Measurements from ENCODE around the gene SVBP.
"Not testable (repeated sequence)": the region's sequence is repeated elsewhere in the genome, so short reads cannot be mapped to it uniquely, and the experiment has no call there.

SVBP gene

DNA sequence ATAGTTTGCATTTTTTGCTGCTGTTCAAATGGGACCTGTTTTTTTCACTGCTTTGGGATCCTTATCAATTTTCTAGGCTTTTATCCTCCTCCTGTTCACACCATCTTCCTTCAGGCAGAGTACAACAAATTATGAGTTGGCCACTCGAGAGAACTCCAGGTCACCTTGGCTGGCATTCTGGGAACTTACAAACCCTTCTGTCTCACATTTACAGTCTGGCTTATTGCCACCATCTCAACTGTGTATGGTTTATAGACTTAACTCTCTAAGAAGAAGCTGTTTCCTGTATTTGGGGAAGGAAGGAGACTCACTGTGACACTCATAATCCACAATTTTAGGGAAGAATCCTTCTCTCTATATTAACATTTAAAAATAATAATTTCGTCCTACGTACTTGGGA, 23.8 kb upstream of the SVBP start:
- DNase-seq, result no peak

DNA sequence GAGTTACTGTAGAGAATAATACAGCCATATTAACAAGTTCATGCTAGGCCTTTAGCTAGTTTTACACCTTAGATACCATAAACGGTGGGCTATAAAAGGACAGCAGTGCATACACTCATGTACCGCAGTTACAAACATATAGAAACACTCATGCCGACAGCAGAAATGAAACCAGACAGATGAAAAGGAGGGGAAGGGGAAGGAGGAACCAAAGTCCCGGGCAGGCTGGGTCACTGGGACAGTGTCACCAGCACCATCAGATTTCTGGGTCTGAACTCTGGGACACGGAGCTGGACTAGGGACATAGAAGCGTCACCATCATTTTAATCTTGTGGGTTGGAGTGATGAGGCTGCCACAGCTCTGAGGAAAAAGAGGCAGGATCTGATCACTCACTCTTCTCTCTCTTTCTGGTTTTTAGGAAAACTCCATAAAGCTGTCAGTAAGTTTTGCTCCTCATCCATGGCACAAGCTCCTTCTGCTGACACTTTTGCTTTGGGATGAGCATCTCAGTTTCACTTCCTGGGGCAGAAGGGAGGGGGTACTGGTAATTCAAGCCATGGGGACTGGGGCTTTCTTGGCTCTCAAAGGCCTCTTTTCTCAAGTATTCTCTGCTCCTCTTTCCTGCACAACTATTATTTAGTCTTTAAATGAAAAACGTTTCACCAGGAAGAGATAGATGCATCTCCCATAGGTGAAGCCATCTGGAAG, 21.4 kb upstream of the SVBP start:
- no peak for DNase-seq

DNA sequence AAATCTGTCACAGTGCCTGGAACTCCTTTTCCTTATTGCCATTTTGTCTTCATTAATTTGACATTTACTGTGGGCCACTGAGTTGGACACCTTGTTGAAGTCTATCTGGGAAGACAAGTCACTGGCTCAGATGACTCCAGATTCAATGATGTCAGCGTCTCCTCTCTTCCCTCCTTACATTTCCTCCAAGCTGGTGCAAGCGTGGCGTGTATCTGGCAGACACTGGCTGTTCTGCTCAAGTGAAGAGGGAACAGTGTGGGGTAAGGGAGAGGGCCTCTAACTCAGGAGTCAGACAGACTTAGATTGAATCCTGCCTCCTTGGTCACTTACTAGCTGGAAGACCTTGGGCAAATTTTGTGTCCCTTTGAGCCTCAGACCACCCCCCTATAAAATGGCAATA, 20.5 kb upstream of the SVBP start:
- DNase-seq, result no peak

DNA sequence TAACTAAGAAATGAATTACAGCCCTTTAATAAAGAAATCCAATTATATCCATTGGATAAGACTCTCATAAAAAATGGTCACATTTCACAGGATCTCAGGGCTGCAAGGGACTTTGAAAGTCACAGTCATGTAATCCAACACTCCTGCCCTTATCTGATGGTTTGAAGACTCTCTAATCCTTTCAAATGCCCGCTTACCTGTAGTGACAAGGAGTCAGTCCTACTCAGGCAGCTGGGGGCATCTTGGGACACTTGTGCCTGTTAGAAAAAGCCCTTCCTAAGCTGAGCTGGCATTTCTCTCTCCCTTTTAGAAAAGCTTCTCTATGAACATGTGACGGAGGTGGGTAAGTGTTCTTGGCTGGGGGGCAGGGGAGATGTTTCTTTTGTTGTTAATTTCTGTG, 18.2 kb upstream of the SVBP start:
- no peak for DNase-seq

DNA sequence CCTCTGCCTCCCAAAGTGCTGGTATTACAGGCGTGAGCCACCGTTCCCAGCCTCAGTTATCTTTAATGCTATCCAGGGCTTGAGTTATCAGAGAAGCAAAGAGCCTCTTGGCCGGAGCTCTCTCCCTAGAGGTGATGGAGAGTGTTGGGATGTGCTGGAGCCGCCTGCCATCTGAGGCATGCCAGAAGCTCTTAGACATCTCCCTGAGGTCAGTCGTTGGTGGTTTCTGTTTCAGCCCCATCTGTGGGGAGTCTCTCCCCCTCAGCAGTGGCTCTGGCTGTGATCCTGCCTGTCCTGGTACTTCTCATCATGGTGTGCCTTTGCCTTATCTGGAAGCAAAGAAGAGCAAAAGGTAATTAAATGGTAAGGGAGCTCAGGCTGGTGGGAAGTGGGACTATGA, 17.6 kb upstream of the SVBP start:
- DNase-seq, result no peak

DNA sequence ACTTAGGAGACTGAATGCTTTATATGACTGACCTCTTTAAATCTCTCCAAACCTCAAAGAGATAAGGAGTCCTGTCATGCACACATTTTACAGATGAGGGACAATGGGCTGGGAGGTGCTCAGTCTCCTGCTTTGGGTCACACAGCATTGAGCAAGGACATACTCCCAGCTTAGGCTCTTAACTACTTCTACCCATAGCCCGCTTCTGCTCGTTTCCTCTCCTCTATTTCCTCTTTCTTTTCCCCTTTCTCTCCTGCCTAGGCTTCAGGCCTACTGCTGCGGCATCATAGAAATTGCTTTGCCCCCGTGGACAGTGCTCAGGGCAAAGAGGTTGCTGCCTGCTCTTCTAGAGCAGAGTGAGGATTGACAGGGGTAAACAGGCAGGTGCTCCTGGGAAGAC, 16.8 kb upstream of the SVBP start:
- DNase-seq, result no peak

DNA sequence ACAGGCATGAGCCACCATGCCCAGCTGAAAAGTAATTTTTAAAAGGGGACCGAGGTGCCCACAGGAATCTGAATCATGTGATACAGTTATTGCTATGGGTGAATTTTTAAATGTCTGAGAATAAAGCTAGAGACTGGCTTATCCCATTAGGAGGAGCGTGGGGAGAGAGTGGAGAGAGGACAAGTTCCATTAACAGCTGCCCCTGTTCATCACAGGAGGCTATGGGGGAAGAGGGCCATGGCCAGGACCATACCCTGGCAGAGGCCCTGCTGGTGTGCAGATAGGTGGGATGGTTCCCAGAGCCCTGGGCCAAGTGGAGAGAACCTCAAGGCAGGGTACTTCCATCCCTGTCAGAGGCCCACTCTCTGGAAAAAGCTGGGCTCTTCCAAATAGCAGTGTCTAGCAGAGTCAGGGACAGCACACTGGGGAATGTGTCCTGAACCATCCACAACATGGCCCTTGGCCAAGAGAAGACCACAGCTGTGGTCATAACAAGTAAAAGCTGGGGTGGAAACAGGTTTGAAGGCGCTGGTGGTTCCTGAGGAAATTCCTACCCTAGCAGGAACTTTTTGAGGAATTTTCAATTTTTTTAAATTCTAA, 15.5 kb upstream of the SVBP start:
- DNase-seq, result no peak

DNA sequence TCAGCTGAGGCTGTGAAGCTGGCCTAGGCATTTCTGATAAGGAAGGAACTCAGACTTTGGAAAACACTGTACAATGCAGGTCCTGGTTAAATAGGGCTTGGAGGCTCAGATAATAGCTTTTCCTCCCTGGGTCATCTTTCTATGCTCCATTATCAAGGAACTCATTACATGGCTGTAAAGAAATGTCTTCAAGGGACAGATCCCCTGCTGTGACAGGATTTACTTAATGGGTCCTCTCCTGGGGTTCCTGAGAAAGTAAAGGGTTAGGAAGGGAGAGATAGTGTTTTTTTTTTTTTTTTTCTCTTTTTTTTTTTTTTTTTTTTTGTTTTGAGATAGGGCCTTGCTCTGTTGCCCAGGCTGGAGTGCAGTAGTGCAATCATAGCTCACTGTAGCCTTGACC, 14.1 kb upstream of the SVBP start:
- DNase-seq, result no peak

DNA sequence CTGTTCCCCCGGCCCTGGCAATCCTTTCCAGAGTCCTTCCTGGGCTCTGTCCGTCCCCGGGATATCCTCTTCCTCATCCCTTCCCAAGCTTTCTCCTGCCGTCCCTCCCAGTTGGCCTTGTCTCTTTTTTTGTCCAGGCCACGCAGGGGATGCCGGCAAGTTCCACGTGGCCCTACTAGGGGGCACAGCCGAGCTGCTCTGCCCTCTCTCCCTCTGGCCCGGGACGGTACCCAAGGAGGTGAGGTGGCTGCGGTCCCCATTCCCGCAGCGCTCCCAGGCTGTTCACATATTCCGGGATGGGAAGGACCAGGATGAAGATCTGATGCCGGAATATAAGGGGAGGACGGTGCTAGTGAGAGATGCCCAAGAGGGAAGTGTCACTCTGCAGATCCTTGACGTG, 13.4 kb upstream of the SVBP start:
- no peak for DNase-seq

DNA sequence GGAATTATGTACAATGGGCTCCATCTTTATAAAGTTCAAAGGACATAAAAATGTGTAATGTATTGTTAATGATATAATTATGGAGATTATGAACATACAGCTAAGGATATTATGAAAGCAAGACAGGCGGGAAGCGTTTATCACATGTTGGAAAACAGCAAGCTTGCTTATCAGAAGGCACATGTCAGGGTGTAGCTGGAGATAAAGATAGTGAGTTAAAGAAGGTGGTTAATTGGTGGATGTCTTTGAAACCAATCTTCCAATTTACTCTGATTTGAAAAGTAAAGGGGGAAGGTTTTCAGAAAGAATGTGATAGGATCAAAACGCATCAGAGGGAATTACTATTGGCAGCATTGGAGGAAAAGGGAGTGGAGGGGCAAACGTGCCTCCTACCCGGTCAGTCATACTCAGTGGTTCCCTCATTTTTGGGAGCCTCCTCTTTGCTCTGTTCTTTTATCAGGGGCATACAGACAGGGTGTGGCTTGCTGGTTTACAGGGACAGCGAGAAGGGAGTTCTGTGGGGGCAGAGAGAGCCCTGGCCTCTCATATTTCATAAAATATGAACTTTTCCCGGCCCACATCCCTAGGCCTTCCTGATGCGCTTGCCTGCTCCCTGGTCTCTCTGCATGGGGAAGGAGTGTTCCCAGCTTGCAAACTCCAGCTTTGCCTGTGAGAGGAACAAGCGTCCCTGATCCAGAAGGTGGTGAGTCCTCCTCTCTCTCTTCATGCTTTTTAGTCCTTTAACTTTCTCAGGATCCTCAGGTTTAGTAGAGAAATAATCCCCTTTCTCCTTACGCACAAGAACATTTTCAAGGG, 8.0 kb upstream of the SVBP start:
- no peak for DNase-seq

DNA sequence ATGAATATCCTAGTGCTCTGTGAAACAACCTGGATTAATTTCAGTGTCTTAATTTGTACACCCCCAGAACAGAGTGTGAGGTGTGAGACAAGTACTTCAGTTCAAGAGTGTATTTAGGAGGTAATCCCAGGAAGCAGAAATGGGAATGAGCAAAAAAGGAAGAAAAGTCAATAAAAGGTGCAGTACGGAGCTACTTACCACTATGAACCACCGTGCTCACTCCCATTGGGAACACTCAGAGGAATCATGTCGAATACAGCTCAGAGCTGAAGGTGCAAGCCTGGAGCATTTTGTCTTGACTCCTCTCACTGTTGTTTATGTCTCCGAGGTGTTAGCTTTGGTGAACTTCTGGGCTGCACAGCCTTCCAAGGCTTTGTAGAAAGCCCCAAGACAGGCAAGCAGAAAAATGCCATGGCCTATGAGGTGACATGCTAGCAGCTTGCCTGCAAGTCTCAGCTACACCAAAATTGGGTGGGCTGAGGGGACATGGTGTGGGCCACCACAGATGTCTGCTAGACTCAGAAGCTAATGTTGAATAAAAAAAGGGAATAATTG, 7.4 kb upstream of the SVBP start:
- DNase-seq, result no peak

DNA sequence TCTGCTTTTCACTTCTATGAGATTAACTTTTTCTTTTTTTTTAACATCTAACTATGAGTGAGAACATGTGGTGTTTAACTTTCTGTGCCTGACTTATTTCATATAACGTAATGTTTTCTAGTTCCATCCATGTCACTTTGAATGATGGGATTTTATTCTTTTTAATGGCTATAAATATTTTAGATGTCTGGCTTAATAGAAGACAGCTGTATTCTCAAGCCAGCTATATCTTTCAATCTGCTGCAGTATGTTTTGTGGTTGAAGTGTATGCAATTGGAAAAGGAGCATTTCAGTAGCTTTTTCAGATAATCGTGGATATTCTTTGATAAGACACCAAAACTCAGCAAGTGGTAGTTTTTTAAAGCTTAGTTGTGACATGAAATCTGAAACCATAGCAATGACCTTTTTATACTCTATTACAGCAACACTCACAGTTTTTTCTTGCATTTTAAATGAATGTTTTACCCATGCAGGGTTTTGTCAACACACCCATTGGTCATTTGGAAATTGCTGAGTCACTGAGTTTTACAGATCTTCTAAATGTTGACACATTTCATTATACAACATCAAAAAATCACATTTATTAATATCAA, 5.7 kb upstream of the SVBP start:
- DNase-seq, result peak; percentile 26

DNA sequence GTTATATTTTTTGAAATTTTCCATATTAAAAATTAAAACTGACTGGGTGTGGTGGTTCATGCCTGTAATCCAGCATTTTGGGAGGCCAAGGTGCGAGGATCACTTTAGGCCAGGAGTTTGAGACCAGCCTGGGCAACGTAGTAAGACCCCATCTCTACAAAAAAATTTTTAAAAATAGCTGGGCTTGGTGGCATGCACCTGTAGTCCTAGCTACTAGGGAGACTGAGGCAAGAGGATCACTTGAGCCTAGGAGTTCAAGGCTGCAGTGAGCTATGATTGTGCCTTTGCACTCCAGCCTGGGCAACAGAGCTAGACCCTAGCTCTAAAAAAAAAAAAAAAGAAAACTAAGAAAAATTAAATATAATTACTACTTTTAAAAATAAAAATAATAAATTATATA, 4.5 kb upstream of the SVBP start:
- no peak for DNase-seq

DNA sequence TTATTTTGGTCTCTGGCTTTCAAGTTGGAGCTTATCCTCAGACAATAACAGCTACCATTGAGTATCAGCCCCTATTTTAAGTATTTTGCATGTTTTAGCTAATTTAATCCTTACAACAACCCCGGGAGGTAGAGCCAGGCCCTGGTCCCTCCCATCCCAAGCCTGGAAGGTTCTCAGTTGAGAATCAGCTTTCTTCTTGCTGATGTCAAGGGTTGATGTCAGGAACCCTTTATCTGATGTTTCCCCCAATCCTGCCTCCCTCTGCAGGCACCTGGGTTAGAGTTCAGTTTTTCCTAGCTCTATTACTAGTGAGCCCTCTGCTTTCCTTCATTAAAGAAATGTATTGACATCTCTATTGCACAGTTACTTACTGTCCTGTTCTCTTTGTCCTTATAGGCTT, 3.6 kb upstream of the SVBP start:
- DNase-seq, result no peak

DNA sequence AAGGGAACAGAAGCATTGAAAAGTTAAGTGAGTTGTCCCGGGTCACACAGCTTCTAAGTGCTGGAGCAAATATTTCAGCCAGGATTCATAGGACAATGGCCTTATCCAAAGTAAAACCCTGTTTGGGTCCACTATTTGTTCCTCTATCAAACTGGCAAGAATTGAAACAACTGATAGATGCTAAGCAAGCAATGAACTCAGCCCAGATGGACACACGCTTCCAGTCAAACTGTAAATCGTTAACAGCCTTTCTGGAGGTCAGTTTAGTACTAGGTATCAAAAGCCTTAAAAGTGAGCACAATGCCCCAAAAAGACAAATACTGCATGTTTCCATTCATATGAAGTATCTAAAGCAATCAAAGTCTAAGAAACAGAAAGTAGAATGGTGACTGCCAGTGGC, 779 bp upstream of the SVBP start:
- no peak for DNase-seq

DNA sequence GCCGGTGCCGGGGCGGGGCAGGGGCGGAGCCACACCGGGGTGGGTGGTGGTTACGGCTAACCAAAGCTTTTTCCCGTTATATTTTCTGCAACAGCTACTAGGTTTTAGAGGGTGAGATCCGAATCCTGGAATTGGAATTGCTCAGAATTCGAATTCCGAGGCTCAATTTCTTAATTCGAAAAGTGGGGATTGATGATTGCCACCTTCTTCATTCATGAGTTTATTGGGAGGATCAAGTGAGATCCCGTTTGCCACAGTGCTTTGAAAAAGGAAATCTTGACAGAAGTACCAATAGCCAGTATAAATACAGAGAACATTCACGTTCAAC, 207 bp upstream of the SVBP start:
- DNase-seq, result no peak

DNA sequence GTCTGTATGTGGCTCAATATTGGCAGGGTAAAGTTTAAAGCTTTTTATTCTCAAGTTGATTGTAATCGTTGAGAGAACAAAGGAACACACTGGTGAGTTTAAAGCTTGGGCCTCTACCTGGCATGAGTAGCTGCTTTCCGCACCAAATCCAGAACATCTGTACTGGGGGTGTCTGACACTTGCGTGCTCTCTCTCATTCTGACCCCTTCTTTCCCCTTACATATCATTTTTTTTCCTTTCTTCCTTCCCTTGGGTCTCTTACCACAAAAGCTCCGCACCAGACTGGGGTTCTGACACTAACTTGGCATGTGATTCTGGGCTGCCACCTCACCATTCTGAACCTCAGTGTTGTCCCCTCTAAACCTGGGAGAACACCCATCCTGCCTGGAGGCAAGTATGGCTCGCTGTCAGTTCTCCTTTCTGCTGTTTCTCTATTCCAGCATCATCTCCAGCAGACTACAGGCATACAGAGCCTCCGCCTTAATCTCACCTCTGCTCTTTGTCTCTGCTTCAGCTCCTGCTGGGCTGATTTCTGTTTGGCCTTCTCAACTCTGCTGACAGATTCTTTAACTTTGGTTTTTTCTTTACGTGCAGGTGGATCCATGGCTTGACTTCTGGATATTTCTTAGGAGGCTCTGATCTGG, 1.1 kb downstream of the SVBP start:
- DNase-seq, result peak; percentile 54

DNA sequence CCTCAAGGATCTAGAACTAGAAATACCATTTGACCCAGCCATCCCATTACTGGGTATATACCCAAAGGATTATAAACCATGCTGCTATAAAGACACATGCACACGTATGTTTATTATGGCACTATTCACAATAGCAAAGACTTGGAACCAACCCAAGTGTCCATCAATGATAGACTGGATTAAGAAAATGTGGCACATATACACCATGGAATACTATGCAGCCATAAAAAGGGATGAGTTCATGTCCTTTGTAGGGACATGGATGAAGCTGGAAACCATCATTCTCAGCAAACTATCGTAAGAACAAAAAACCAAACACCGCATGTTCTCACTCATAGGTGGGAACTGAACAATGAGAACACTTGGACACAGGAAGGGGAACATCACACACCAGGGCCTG, 2.4 kb downstream of the SVBP start:
- not testable (repeated sequence) for DNase-seq

DNA sequence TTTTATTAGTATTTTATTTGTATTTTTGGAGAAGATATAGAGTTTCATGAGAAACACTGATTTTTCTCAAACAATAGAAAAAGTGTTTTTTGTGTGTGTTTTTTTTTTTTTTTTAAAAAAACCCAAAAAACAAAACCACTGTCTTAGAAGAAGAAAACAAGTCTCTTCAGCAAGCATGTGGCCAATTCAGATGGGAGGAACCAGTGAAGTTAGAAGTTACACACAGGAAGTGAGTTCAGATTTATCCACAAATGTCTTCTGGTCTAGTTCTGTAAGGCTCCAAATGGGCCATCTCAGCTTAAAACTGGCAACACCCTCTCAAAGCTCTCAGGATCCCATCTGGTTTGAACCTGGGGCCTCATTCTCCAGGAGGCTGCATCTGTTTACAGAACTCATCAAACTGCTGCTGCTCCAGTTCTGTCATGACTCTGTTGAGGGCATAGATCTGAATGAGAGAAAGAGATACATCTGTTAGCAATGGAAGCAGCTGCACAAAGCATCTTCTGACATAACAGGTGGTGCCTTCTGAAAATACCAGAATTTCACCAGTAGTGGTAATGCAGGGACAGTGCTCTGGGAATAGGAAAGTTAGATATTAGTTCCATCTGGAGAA, 10.0 kb downstream of the SVBP start:
- peak; percentile 3 for DNase-seq

DNA sequence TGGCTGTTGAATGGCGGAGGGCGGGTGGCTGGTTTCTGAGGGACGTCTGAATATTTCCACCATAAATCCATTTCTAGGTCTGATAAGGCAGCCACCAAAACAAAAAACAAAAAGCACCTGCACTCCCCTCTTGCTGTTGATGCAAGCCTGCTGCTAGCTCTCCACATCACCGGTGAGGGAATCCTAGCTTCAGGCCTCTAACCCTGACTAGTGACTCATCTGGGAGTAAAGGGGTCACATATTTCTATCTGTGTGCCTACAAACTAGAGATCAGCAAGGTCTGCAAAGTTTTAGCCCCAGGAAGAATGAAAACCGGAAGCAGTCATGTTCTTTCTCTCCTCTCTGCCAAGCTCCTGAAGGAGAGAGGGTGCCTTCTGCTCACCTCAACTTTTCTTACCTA, 10.6 kb downstream of the SVBP start:
- DNase-seq, result no peak

DNA sequence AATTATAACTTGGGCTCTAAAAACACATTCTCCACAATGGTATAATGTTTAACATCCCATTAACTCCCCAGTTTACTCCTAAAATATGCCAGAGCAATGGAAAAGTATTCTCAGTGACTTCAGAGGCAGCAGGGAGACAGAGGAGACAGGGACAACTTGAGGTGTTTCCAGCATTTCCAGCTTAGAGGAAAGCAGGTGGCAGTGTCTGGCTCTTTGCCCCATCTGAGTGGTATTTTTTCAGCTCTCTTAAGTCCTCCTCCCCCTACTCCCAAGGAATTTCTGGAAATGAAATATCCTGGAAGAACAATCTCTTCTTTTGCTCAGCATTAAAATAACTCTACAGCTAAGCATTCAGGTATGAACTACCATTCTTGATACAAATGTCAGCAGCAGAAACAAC, 11.0 kb downstream of the SVBP start:
- peak; percentile 80 for DNase-seq

DNA sequence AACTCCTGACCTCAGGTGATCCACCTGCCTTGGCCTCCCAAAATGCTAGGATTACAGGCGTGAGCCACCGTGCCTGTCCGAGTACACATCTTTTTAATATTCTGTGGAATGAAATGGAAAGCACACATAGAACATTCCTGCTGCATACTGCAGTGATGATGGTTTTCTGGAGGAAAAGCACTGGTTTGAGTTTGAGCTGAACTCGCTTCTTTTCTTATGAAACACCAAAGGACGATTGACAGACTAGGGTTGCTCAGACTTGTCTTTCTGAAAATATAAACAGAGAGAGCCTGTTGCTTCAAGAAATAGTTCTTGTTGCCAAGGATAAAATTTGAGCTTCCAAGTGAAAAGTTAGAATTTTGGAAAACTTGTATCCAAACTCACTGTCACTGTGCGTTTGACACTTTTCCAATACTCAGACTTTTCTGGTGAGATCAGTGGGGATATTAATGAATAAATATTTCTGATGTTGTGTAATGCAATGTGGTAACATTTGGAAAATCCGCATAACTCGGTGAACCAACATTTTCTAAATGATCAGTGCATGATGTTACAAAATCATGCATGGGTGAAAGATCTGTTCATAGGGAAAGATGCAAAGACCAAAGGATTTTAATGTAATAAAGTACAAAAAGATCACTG, 15.2 kb downstream of the SVBP start:
- no peak for DNase-seq
